Measurements from ENCODE around the gene SLC19A2. TPM values are rescaled to one million over a fixed set of nuclear protein-coding genes. Genes with fewer than 3 reads are reported as not detected.
"Not testable (repeated sequence)": the region's sequence is repeated elsewhere in the genome, so short reads cannot be mapped to it uniquely, and the experiment has no call there.

SLC19A2 gene, protein sequence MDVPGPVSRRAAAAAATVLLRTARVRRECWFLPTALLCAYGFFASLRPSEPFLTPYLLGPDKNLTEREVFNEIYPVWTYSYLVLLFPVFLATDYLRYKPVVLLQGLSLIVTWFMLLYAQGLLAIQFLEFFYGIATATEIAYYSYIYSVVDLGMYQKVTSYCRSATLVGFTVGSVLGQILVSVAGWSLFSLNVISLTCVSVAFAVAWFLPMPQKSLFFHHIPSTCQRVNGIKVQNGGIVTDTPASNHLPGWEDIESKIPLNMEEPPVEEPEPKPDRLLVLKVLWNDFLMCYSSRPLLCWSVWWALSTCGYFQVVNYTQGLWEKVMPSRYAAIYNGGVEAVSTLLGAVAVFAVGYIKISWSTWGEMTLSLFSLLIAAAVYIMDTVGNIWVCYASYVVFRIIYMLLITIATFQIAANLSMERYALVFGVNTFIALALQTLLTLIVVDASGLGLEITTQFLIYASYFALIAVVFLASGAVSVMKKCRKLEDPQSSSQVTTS
- 9.9 TPM in 2 replicates for total RNA-seq (2021)
- percentile 80 among the genes with signal in this experiment for Bru-seq, nascent RNA
- BruChase-seq, experiment 1, labeled RNA remaining after a 2-hour chase: percentile 85 among the genes with signal in this experiment
- BruChase-seq, experiment 2, labeled RNA remaining after a 6-hour chase: percentile 58 among the genes with signal in this experiment
- long read RNA-seq, transcript SLC19A2-201 (6 exons, 3,671 nt): major isoform, 26 of 27 reads
- long read RNA-seq, partial matches to known transcripts: 1 of 27 reads
- long read RNA-seq, other reads (novel, unspliced or antisense): 0 of 27 reads

DNA sequence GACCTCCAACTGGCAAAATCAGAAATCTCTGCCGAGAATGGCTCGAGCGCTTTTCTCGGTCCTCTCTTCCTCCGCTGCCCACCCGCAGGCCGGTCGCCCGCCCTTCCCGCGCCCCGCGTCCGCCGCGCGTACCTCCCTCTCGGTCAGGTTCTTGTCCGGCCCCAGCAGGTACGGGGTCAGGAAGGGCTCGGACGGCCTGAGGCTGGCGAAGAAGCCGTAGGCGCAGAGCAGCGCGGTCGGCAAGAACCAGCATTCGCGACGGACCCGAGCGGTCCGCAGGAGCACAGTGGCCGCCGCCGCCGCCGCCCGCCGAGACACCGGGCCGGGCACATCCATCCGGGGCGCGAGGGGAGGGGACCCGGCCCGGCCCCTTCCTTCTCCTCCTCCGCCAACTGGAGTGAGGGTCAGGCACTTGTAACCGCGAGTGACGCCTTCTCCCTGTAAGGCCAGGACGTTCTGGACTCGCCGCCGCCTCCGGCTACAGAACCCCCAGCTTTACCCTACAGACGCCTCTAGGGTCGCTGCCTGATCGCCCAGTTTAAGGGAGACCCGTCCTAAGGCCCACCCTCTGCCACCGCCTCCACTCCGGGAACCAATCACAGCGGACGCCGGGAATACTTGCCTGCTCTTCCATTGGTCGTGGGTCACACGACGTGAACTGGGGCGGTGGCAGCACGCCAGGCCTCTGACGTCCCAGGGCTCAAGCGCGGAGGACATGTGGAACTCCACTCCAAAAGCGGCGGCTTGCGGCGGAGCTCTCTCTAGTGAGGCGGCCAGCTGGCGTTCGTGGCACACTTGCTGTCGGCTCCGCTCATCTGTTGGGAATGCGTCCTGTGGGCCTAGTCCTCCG lies at the start of gene SLC19A2:
Gene SLC19A2, minus strand, starts transcription at position 514 of the 850 bp plus-strand sequence. Its CDS starts 178 bp downstream, at position 336.
- H3K27me3 ChIP-seq (replicated peaks; ENCODE audit: insufficient read depth, low read depth, low read length, poor library complexity): no peaks in the 10 kb centered on the region
- BruUV-seq (replicated peaks): no TSS peak
- intact Hi-C loops (cut with micrococcal nuclease; ENCODE audit: unreplicated experiment): loop anchor here (2.0 kb wide), 1 partner anchor 59 kb away; the partner anchor contains the start of gene CCDC181
- peak within 1 kb of the TSS; percentile 82 for H3K4me3 ChIP-seq (ENCODE audit: low read depth, low read length, poor library complexity, severe bottlenecking)
- peak; percentile 99 for DNase-seq (ENCODE audit: low spot score)
- POLR2A ChIA-PET (ENCODE audit: low non-redundant PET): interaction anchor here (0.5 kb wide), 1 partner anchor 379 kb away, joined by 4 read pairs; the partner anchor contains the start of gene ATP1B1
- peak within 1 kb of the TSS; percentile 78 for H3K27ac ChIP-seq (ENCODE audit: low read depth, low read length, poor library complexity, severe bottlenecking)
- CTCF ChIA-PET: interaction anchor here (0.7 kb wide), 1 partner anchor 60 kb away, joined by 3 read pairs; no protein-coding TSS in a partner anchor
- no peaks in the 10 kb centered on the region for H3K9me3 ChIP-seq (ENCODE audit: low read depth, low read length, poor library complexity, severe bottlenecking)
- peaks cover 23% of the 10 kb centered on the region for H3K4me1 ChIP-seq (ENCODE audit: insufficient read depth, low read length, poor library complexity, severe bottlenecking)
- TF ChIP-seq EZH2 (IDR thresholded peaks at IDR 0.05; ENCODE audit: borderline replicate concordance, low read depth, low read length, poor library complexity, severe bottlenecking): no peak
- TF ChIP-seq, protein P1, sequence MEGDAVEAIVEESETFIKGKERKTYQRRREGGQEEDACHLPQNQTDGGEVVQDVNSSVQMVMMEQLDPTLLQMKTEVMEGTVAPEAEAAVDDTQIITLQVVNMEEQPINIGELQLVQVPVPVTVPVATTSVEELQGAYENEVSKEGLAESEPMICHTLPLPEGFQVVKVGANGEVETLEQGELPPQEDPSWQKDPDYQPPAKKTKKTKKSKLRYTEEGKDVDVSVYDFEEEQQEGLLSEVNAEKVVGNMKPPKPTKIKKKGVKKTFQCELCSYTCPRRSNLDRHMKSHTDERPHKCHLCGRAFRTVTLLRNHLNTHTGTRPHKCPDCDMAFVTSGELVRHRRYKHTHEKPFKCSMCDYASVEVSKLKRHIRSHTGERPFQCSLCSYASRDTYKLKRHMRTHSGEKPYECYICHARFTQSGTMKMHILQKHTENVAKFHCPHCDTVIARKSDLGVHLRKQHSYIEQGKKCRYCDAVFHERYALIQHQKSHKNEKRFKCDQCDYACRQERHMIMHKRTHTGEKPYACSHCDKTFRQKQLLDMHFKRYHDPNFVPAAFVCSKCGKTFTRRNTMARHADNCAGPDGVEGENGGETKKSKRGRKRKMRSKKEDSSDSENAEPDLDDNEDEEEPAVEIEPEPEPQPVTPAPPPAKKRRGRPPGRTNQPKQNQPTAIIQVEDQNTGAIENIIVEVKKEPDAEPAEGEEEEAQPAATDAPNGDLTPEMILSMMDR (conservative IDR thresholded peaks at IDR 0.05; ENCODE audit: low read depth, low read length): peak; percentile 37
- H3K36me3 ChIP-seq (ENCODE audit: insufficient read depth, low read length, poor library complexity, severe bottlenecking): no peaks in the 10 kb centered on the region

DNA sequence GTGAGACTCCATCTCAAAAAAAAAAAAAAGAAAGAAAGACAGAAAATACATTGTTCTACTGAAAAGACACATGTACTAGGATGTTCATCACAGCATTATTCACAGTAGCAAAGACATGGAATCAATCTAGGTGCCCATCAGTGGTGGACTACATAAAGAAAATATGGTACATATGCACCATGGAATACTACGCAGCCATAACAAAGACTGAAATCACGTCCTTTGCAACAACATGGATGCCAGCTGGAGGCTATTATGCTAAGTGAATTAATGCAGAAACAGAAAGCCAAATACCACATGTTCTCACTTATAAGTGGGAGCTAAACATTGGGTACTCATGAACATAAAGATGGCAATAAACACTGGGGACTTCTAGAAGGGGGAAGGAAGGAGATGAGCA lies 48.9 kb upstream of the SLC19A2 start:
- POLR2A ChIA-PET (ENCODE audit: low non-redundant PET): no interaction called here
- Histone ChIP-seq H3K4me3 (ENCODE audit: low read depth, low read length, poor library complexity, severe bottlenecking) (no peak overlapping the region), H3K27ac (ENCODE audit: low read depth, low read length, poor library complexity, severe bottlenecking) (no peak overlapping the region), H3K4me1 (ENCODE audit: insufficient read depth, low read length, poor library complexity, severe bottlenecking) (peaks cover 4% of the 10 kb centered on the region), H3K36me3 (ENCODE audit: insufficient read depth, low read length, poor library complexity, severe bottlenecking) (no peaks in the 10 kb centered on the region), H3K9me3 (ENCODE audit: low read depth, low read length, poor library complexity, severe bottlenecking) (no peaks in the 10 kb centered on the region), H3K27me3 (replicated peaks; ENCODE audit: insufficient read depth, low read depth, low read length, poor library complexity) (no peaks in the 10 kb centered on the region)
- DNase-seq (ENCODE audit: low spot score): no peak
- intact Hi-C loops (cut with micrococcal nuclease; ENCODE audit: unreplicated experiment): no loop called here
- TF ChIP-seq EZH2 (IDR thresholded peaks at IDR 0.05; ENCODE audit: borderline replicate concordance, low read depth, low read length, poor library complexity, severe bottlenecking): no peak
- TF ChIP-seq, protein P1 (conservative IDR thresholded peaks at IDR 0.05; ENCODE audit: low read depth, low read length): no peak
- BruUV-seq (replicated peaks): no TSS peak
- CTCF ChIA-PET: no interaction called here

DNA sequence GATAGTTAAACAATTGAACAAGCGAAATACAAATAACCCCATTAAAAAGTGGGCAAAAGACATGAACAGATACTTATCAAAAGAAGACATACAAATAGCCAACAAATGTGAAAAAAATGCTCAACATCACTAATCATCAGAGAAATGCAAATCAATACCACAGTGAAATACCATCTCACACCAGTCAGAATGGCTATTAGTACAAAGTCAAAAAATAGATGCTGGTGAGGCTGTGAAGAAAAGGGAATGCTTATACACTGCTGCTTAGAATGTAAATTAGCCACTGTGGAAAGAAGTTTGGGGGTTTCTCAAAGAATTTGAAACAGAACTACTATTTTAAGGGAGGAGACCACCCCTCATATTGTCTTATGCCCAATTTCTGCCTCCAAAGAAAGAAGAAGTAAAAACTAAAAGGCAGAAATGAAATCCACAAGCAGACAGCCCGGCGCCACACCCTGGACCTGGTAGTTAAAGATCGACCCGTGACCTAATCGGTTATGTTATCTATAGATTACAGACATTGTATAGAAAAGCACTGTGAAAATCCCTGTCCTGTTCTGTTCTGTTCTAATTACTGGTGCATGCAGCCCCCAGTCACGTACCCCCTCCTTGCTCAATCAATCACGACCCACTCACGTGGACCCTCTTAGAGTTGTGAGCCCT lies 47.9 kb upstream of the SLC19A2 start:
- H3K9me3 ChIP-seq (ENCODE audit: low read depth, low read length, poor library complexity, severe bottlenecking); POLR2A ChIA-PET (ENCODE audit: low non-redundant PET); H3K27me3 ChIP-seq (replicated peaks; ENCODE audit: insufficient read depth, low read depth, low read length, poor library complexity); CTCF ChIA-PET; H3K4me1 ChIP-seq (ENCODE audit: insufficient read depth, low read length, poor library complexity, severe bottlenecking); BruUV-seq (replicated peaks); DNase-seq (ENCODE audit: low spot score); intact Hi-C loops (cut with micrococcal nuclease; ENCODE audit: unreplicated experiment); H3K27ac ChIP-seq (ENCODE audit: low read depth, low read length, poor library complexity, severe bottlenecking); H3K36me3 ChIP-seq (ENCODE audit: insufficient read depth, low read length, poor library complexity, severe bottlenecking); H3K4me3 ChIP-seq (ENCODE audit: low read depth, low read length, poor library complexity, severe bottlenecking): not testable (repeated sequence)

All from A673 (cell line).